ENCODE data around the gene FAM163B.

- TF ChIP-seq POLR2AphosphoS5 (IDR thresholded peaks at IDR 0.05) (no peak), POLR2A (IDR thresholded peaks at IDR 0.05) (no peak), CTCF (IDR thresholded peaks at IDR 0.05 in 8 of 11, conservative IDR thresholded peaks at IDR 0.05 in 3 of 11) (no peak)
These were observed 32.9 kb downstream of the FAM163B start for GRCh38 chr9:133576031-133576874.
